Duodenal mucosa (tissue), 2 donors: Measurements from ENCODE around the gene BCL3.
"Not testable (repeated sequence)": the region's sequence is repeated elsewhere in the genome, so short reads cannot be mapped to it uniquely, and the experiment has no call there.

Experiments
- H3K27ac ChIP-seq: one replicate; pipeline ENCODE4 v1.7.0; 2013; ENCODE audit warnings: low read depth, low read length
- H3K27me3 ChIP-seq, 2 donors: one replicate each; pipeline ENCODE4 v1.7.0; 2013; ENCODE audit warnings: low read length in 2 of 2, control low read depth in 1 of 2; ENCODE audit not compliant: insufficient read depth in 2 of 2, control insufficient read depth in 1 of 2
- H3K36me3 ChIP-seq, 2 donors: one replicate each; pipeline ENCODE4 v1.7.0; 2013; ENCODE audit warnings: low read length in 2 of 2, control low read depth in 1 of 2; ENCODE audit not compliant: insufficient read depth in 2 of 2, control insufficient read depth in 1 of 2
- H3K4me1 ChIP-seq, 2 donors: one replicate each; pipeline ENCODE4 v1.7.0; 2013; ENCODE audit warnings: low read length in 2 of 2, control low read depth in 1 of 2; ENCODE audit not compliant: insufficient read depth in 2 of 2, control insufficient read depth in 1 of 2
- H3K4me3 ChIP-seq, 2 donors: one replicate each; pipeline ENCODE4 v1.7.0; 2013; ENCODE audit warnings: low read length in 2 of 2, low read depth in 1 of 2
- H3K9ac ChIP-seq, 2 donors: one replicate each; pipeline ENCODE4 v1.7.0; 2013; ENCODE audit warnings: low read length in 2 of 2, low read depth in 1 of 2
- H3K9me3 ChIP-seq, 2 donors: one replicate each; pipeline ENCODE4 v1.7.0; 2013; ENCODE audit warnings: low read length in 2 of 2, control low read depth in 1 of 2; ENCODE audit not compliant: control insufficient read depth in 1 of 2

The BCL3 gene

GRCh38 chr19:44708940-44709339, 39.6 kb upstream of the BCL3 start:
- Histone ChIP-seq H3K36me3 (no peaks in the 10 kb centered on the region), H3K9ac (no peak overlapping the region), H3K4me1 (no peaks in the 10 kb centered on the region), H3K27me3 (no peaks in the 10 kb centered on the region), H3K27ac (no peak overlapping the region), H3K4me3 (no peak overlapping the region), H3K9me3 (no peaks in the 10 kb centered on the region)

- not testable (repeated sequence) for H3K9ac ChIP-seq, H3K27me3 ChIP-seq, H3K36me3 ChIP-seq, H3K4me1 ChIP-seq, H3K27ac ChIP-seq, H3K4me3 ChIP-seq, H3K9me3 ChIP-seq
Measured at GRCh38 chr19:44709434-44710266, 38.9 kb upstream of the BCL3 start.

- Histone ChIP-seq H3K4me1 (no peaks in the 10 kb centered on the region), H3K27ac (no peak overlapping the region), H3K4me3 (no peak overlapping the region), H3K27me3 (no peaks in the 10 kb centered on the region), H3K9ac (no peak overlapping the region), H3K36me3 (no peaks in the 10 kb centered on the region), H3K9me3 (peaks cover 5 to 6% of the 10 kb centered on the region in 2 donors)
Measured at GRCh38 chr19:44710483-44710882, 38.0 kb upstream of the BCL3 start.

GRCh38 chr19:44712864-44713515, 35.5 kb upstream of the BCL3 start:
- H3K27me3 ChIP-seq, result no peaks in the 10 kb centered on the region
- no peaks in the 10 kb centered on the region for H3K36me3 ChIP-seq
- H3K4me3 ChIP-seq, result no peak overlapping the region
- H3K9ac ChIP-seq, result no peak overlapping the region
- H3K27ac ChIP-seq, result no peak overlapping the region
- peaks cover 6 to 10% of the 10 kb centered on the region in 2 donors for H3K9me3 ChIP-seq
- no peaks in the 10 kb centered on the region for H3K4me1 ChIP-seq

GRCh38 chr19:44714597-44715169, 33.8 kb upstream of the BCL3 start:
- Histone ChIP-seq H3K9ac (no peak overlapping the region), H3K4me3 (no peak overlapping the region), H3K4me1 (peaks cover 12 to 14% of the 10 kb centered on the region in 2 donors), H3K27me3 (no peaks in the 10 kb centered on the region), H3K36me3 (no peaks in the 10 kb centered on the region), H3K9me3 (peaks cover 6 to 10% of the 10 kb centered on the region in 2 donors), H3K27ac (no peak overlapping the region)

GRCh38 chr19:44717603-44718002, 30.9 kb upstream of the BCL3 start:
- Histone ChIP-seq H3K27ac (no peak overlapping the region), H3K4me1 (peaks cover 17 to 18% of the 10 kb centered on the region in 2 donors), H3K36me3 (no peaks in the 10 kb centered on the region), H3K9ac (no peak overlapping the region), H3K27me3 (no peaks in the 10 kb centered on the region), H3K4me3 (no peak overlapping the region), H3K9me3 (peaks cover 6 to 10% of the 10 kb centered on the region in 2 donors)

GRCh38 chr19:44718441-44719261, 29.9 kb upstream of the BCL3 start:
- H3K27ac ChIP-seq, result peak overlapping the region; percentile 66
- peaks cover 6 to 10% of the 10 kb centered on the region in 2 donors for H3K9me3 ChIP-seq
- H3K27me3 ChIP-seq, result no peaks in the 10 kb centered on the region
- H3K36me3 ChIP-seq, result no peaks in the 10 kb centered on the region
- H3K9ac ChIP-seq, result peak overlapping the region; percentile 57
- peak overlapping the region in 1 of 2 donors; percentile 32 for H3K4me3 ChIP-seq
- peaks cover 26 to 27% of the 10 kb centered on the region in 2 donors for H3K4me1 ChIP-seq

- peaks cover 29 to 32% of the 10 kb centered on the region in 2 donors for H3K4me1 ChIP-seq
- no peak overlapping the region for H3K4me3 ChIP-seq
- H3K9me3 ChIP-seq, result peaks cover 6 to 10% of the 10 kb centered on the region in 2 donors
- no peaks in the 10 kb centered on the region for H3K36me3 ChIP-seq
- no peaks in the 10 kb centered on the region for H3K27me3 ChIP-seq
- no peak overlapping the region for H3K27ac ChIP-seq
- H3K9ac ChIP-seq, result peak overlapping the region in 1 of 2 donors; percentile 25
Measured at GRCh38 chr19:44719262-44719701, 29.2 kb upstream of the BCL3 start.

- not testable (repeated sequence) for H3K27me3 ChIP-seq, H3K9me3 ChIP-seq, H3K9ac ChIP-seq, H3K27ac ChIP-seq, H3K4me3 ChIP-seq, H3K36me3 ChIP-seq
- H3K4me1 ChIP-seq, result peaks cover 36 to 39% of the 10 kb centered on the region in 2 donors
Measured at GRCh38 chr19:44720396-44720795, 28.1 kb upstream of the BCL3 start.
